Right lobe of liver (tissue), 4 donors: ENCODE results near the gene METTL27.

Source experiments
- CTCF ChIP-seq, 4 donors: fragments of 200-600 bp in 3 of 4; fragments of 450-650 bp in 1 of 4; IDR thresholded peaks; one replicate each; pipeline versions ENCODE4 v1.5.1 to v1.8.0; 2016 to 2022; ENCODE audit warnings: antibody characterized with exemption in 4 of 4, mild to moderate bottlenecking in 2 of 4
- POLR2A ChIP-seq: fragments of 450-650 bp; IDR thresholded peaks from one replicate; pipeline ENCODE4 v1.6.1; 2017; ENCODE audit warnings: antibody characterized with exemption, mild to moderate bottlenecking
- donor health status: DM: no; HTN: no; CAD: no.
- donor health status: DM: no; HTN: no; CAD: no.
- donor health status: DM: no; HTN: yes; CAD: no.

DNA sequence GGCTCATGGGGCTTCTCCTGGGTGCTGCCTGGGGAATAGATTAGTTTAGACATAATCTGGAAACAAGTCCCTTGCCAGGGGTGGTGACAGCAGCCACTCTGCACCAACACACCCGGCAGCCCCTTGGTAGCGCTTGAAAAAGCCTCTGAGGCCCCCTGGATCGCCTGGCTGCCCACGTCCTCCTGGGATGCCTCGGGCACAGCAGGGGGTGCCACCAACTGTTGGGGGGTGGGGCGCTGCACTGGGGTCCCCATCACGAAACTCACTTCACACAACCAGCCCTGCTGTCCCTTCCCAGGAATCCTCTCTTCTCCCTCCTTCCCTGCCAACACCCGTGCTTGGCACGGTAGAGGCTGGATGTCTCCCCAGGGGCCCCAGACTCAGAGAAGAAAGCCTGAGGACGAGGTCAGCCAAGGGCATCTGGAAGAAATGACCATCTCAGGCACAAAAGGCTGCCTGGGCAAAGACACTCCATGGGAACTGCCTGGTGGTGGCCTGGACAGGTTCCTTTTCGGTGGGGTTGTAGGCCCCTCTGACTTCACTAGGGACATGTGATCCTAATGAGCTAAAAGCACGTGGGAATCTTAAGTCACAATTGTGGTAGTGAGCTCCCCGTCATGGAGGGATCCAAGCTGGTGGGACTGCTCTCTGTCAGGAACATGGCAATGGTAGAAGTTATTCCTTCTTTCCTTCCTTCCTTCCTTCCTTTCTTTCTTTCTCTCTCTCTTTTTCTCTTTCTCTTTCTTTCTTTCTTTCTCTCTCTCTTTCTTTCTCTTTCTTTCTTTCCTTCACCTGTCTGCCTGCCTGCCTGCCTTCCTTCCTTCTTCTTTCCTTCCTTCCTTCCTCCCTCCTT lies 30.0 kb upstream of the METTL27 start:
- TF ChIP-seq CTCF (IDR thresholded peaks at IDR 0.05) (no peak), POLR2A (no peak)
